ENCODE results near the gene HOXD3. TPM values are rescaled to one million over a fixed set of nuclear protein-coding genes. Genes with fewer than 3 reads are reported as not detected.

HOXD3 gene
- total and polyA plus RNA-seq, 9 of the 15 experiments (the other 6 are each of a cell fraction or from before 2014, with no cell fraction given): not detected

- Histone ChIP-seq H3K4me1 (replicated peaks in 1 of 2; ENCODE audit: control insufficient read depth in 2 of 2, insufficient read depth in 2 of 2, low read length in 2 of 2) (peaks cover 0 to 25% of the 10 kb centered on the region in 2 experiments; a peak in 3 of 5 replicates), H3K79me2 (ENCODE audit: control insufficient read depth, insufficient read depth, low read length) (no peaks in the 10 kb centered on the region), H4K20me1 (replicated peaks; ENCODE audit: control insufficient read depth, insufficient read depth, low read length) (no peaks in the 10 kb centered on the region; the same call in 1 of the 2 replicates), H3K36me3 (ENCODE audit: control insufficient read depth, insufficient read depth, low read length) (no peaks in the 10 kb centered on the region), H3K4me2 (ENCODE audit: insufficient read depth, low read length) (no peak overlapping the region), H2AFZ (ENCODE audit: low read depth, low read length) (no peak overlapping the region), H3K4me3 (no peak overlapping the region), H3K9ac (ENCODE audit: insufficient read depth in 1 of 2, low read depth in 2 of 2, low read length in 2 of 2) (no peak overlapping the region), H3K27ac (ENCODE audit: extremely low read depth, low read depth, low read length) (no peak overlapping the region), H3K9me1 (ENCODE audit: control insufficient read depth, insufficient read depth, low read length) (no peaks in the 10 kb centered on the region), H3K27me3 (ENCODE audit: control insufficient read depth in 2 of 2, insufficient read depth in 2 of 2, low read length in 2 of 2) (peaks cover 40 to 45% of the 10 kb centered on the region in 2 experiments; a peak in 4 of 5 replicates), H3K9me3 (replicated peaks; ENCODE audit: control insufficient read depth, insufficient read depth, low read depth, low read length) (no peaks in the 10 kb centered on the region)
- in situ Hi-C loops (cut with MboI) (no loop called here), intact Hi-C loops (cut with micrococcal nuclease) (no loop called here)
- ATAC-seq (no peak), DNase-seq (ENCODE audit: extremely low read depth in 1 of 4, low spot score in 3 of 4) (no peak), FAIRE-seq (no peak)
- POLR2A ChIA-PET: interaction anchor here (0.8 kb wide), 1 partner anchor 9 kb away, joined by 4 read pairs; no protein-coding TSS in a partner anchor
- TF ChIP-seq MYC (IDR thresholded peaks at IDR 0.05; ENCODE audit: low read depth, low read length): no peak
- TF ChIP-seq MYC (CRISPR knock-in tag; IDR thresholded peaks at IDR 0.05; ENCODE audit: borderline replicate concordance, low read depth): no peak
- TF ChIP-seq ZBTB2 (IDR thresholded peaks at IDR 0.05): no peak
- no peak for TF ChIP-seq SNIP1 (IDR thresholded peaks at IDR 0.05; ENCODE audit: low read depth)
- TF ChIP-seq RBM14 (IDR thresholded peaks at IDR 0.05; ENCODE audit: borderline replicate concordance, insufficient read depth, low read depth, low read length): no peak
- no peak for TF ChIP-seq DDX20 (tag; IDR thresholded peaks at IDR 0.05; ENCODE audit: low read depth)
- TF ChIP-seq KLF6 (CRISPR knock-in tag; IDR thresholded peaks at IDR 0.05; ENCODE audit: borderline replicate concordance): no peak
- TF ChIP-seq ZFPM2 (CRISPR knock-in tag; IDR thresholded peaks at IDR 0.05): no peak
- TF ChIP-seq THAP7 (CRISPR knock-in tag; IDR thresholded peaks at IDR 0.05): no peak
- TF ChIP-seq ZFX (CRISPR knock-in tag; IDR thresholded peaks at IDR 0.05): no peak
- no peak for TF ChIP-seq CBX5 (IDR thresholded peaks at IDR 0.05; ENCODE audit: borderline replicate concordance, low read depth)
- CTCF ChIA-PET (ENCODE audit: low intra/inter-chr PET ratio): no interaction called here
- no TSS peak for BruUV-seq (replicated peaks)
- 0% methylated on average over 1 of the region's 1 CpG for WGBS (ENCODE audit: insufficient coverage, low coverage, missing lambda C conversion rate)
These were observed 13.6 kb downstream of the HOXD3 start for GRCh38 chr2:176170602-176171305.

Measured in K562 (cell line).